Right lobe of liver (tissue), 6 donors: ENCODE data around the gene ZNF768. TPM values are rescaled to one million over a fixed set of nuclear protein-coding genes. Genes with fewer than 3 reads are reported as not detected.

Experiments
- ATAC-seq, 4 donors: fragments of 200-7000 bp; cut with Tn5 transposase; one replicate each; pipeline ENCODE4 v1.9.1; 2020; ENCODE audit warnings: mild to moderate bottlenecking in 4 of 4, moderate library complexity in 4 of 4
- DNase-seq, 3 donors: peaks; one replicate each; pipeline ENCODE4 v3.0.0-alpha.2; 2020
- H3K27ac ChIP-seq, 3 donors: fragments of 200-600 bp; one replicate each; pipeline ENCODE4 v1.8.0; 2022
- H3K27me3 ChIP-seq, 2 donors: fragments of 200-600 bp; one replicate each; pipeline ENCODE4 v1.8.0; 2022
- H3K36me3 ChIP-seq, 4 donors: fragments of 200-600 bp; sonication (generic) in 1 of 4; one replicate each; pipeline versions ENCODE4 v1.5.1 to v1.8.0; 2017 to 2022; ENCODE audit warnings: control low read depth in 1 of 4
- H3K4me1 ChIP-seq, 4 donors: fragments of 200-600 bp; sonication (generic) in 1 of 4; one replicate each; pipeline versions ENCODE4 v1.5.1 to v1.8.0; 2017 to 2022; ENCODE audit warnings: control low read depth in 1 of 4
- H3K4me3 ChIP-seq, 3 donors: fragments of 200-600 bp; one replicate each; pipeline ENCODE4 v1.8.0; 2022
- H3K9me3 ChIP-seq, 4 donors: fragments of 200-600 bp; sonication (generic) in 1 of 4; one replicate each; pipeline versions ENCODE4 v1.5.1 to v1.8.0; 2017 to 2022; ENCODE audit warnings: control low read depth in 1 of 4
- POLR2A ChIP-seq: fragments of 450-650 bp; IDR thresholded peaks from one replicate; pipeline ENCODE4 v1.6.1; 2017; ENCODE audit warnings: antibody characterized with exemption, mild to moderate bottlenecking
- WGBS: methylation state at CpG from one replicate; pipeline ENCODE4 v1.1.6; 2018; ENCODE audit warnings: low coverage, low lambda C conversion rate; ENCODE audit not compliant: insufficient coverage; ENCODE audit errors: missing lambda C conversion rate; 5-methylcytosine and 5-hydroxymethylcytosine counted together
- intact Hi-C, 2 donors: fragments of 100-400 bp; cut with DNase I; formaldehyde crosslinking; loops; one replicate each; pipeline versions ENCODE4 v1.11.2 to v1.14.1; 2022
- total RNA-seq, 6 experiments: library from RNA; depleted of rRNA in 2 of 6; stranded (reverse); fragments of >200 nt in 2 of 6; fragmentation: NEBNext Ultra II Directional in 3 of 6; extraction: Animal tissue kit (Norgen Biotek cat#: 25700) in 3 of 6; gene quantifications; one replicate each; pipeline versions ENCODE4 v1.1.0 to v1.2.4, GENCODE V29; 2016 to 2023
- TF ChIP-seq, protein P1 (sequence below), 4 donors: fragments of 200-600 bp in 3 of 4; fragments of 450-650 bp in 1 of 4; IDR thresholded peaks; one replicate each; pipeline versions ENCODE4 v1.5.1 to v1.8.0; 2016 to 2022; ENCODE audit warnings: antibody characterized with exemption in 4 of 4, mild to moderate bottlenecking in 2 of 4
- donor health status: DM: no; HTN: yes; CAD: no.
- donor health status: DM: no; HTN: no; CAD: no.
- donor health status: DM: no; HTN: no; CAD: no.
- donor health status: DM: no; HTN: yes; CAD: no.
- donor health status: DM: no; HTN: yes; CAD: no.

Gene ZNF768
- total RNA-seq, 6 experiments from 2014 or later = 14.7 to 21.2 (median 18.8) TPM

- no peak for ATAC-seq
- intact Hi-C loops = no loop called here
- H3K4me3 ChIP-seq = peak overlapping the region in 1 of 3 donors; percentile 3
Measured at GRCh38 chr16:30569746-30570635, 43.6 kb upstream of the ZNF768 start.

GRCh38 chr16:30569281-30569680, 42.9 kb upstream of the ZNF768 start:
- DNase-seq = no peak
- intact Hi-C loops = no loop called here
- no peak for TF ChIP-seq POLR2A
- TF ChIP-seq, protein P1, sequence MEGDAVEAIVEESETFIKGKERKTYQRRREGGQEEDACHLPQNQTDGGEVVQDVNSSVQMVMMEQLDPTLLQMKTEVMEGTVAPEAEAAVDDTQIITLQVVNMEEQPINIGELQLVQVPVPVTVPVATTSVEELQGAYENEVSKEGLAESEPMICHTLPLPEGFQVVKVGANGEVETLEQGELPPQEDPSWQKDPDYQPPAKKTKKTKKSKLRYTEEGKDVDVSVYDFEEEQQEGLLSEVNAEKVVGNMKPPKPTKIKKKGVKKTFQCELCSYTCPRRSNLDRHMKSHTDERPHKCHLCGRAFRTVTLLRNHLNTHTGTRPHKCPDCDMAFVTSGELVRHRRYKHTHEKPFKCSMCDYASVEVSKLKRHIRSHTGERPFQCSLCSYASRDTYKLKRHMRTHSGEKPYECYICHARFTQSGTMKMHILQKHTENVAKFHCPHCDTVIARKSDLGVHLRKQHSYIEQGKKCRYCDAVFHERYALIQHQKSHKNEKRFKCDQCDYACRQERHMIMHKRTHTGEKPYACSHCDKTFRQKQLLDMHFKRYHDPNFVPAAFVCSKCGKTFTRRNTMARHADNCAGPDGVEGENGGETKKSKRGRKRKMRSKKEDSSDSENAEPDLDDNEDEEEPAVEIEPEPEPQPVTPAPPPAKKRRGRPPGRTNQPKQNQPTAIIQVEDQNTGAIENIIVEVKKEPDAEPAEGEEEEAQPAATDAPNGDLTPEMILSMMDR (IDR thresholded peaks at IDR 0.05) = no peak
- Histone ChIP-seq H3K9me3 (no peaks in the 10 kb centered on the region), H3K27ac (no peak overlapping the region), H3K4me3 (no peak overlapping the region), H3K27me3 (no peaks in the 10 kb centered on the region), H3K4me1 (peaks cover 0 to 12% (median under 1%) of the 10 kb centered on the region in 4 donors), H3K36me3 (no peaks in the 10 kb centered on the region)
- ATAC-seq = no peak
- 96% methylated on average over 3 of the region's 3 CpGs for WGBS

More at GRCh38 chr16:30569746-30570635, 43.6 kb upstream of the ZNF768 start:
- TF ChIP-seq POLR2A = no peak
- TF ChIP-seq, protein P1 (IDR thresholded peaks at IDR 0.05) = no peak
- H3K27ac ChIP-seq = peak overlapping the region in 2 of 3 donors; percentile 49 to 89
- peaks cover 0 to 12% (median under 1%) of the 10 kb centered on the region in 4 donors for H3K4me1 ChIP-seq
- no peaks in the 10 kb centered on the region for H3K9me3 ChIP-seq
- H3K27me3 ChIP-seq = no peaks in the 10 kb centered on the region
- 69% methylated on average over 4 of the region's 44 CpGs for WGBS
- DNase-seq = no peak
- H3K36me3 ChIP-seq = no peaks in the 10 kb centered on the region

- no peak overlapping the region for H3K27ac ChIP-seq
- TF ChIP-seq POLR2A = no peak
- TF ChIP-seq, protein P1 (IDR thresholded peaks at IDR 0.05) = no peak
- ATAC-seq (no peak), DNase-seq (no peak)
- peaks cover 0 to 12% (median under 1%) of the 10 kb centered on the region in 4 donors for H3K4me1 ChIP-seq
- whole genome bisulfite sequencing = 28% methylated on average over 3 of the region's 6 CpGs
- intact Hi-C loops = no loop called here
- no peaks in the 10 kb centered on the region for H3K27me3 ChIP-seq
- H3K4me3 ChIP-seq = no peak overlapping the region
- H3K9me3 ChIP-seq = no peaks in the 10 kb centered on the region
- H3K36me3 ChIP-seq = no peaks in the 10 kb centered on the region
Measured at GRCh38 chr16:30567991-30568638, 41.7 kb upstream of the ZNF768 start.

DNA sequence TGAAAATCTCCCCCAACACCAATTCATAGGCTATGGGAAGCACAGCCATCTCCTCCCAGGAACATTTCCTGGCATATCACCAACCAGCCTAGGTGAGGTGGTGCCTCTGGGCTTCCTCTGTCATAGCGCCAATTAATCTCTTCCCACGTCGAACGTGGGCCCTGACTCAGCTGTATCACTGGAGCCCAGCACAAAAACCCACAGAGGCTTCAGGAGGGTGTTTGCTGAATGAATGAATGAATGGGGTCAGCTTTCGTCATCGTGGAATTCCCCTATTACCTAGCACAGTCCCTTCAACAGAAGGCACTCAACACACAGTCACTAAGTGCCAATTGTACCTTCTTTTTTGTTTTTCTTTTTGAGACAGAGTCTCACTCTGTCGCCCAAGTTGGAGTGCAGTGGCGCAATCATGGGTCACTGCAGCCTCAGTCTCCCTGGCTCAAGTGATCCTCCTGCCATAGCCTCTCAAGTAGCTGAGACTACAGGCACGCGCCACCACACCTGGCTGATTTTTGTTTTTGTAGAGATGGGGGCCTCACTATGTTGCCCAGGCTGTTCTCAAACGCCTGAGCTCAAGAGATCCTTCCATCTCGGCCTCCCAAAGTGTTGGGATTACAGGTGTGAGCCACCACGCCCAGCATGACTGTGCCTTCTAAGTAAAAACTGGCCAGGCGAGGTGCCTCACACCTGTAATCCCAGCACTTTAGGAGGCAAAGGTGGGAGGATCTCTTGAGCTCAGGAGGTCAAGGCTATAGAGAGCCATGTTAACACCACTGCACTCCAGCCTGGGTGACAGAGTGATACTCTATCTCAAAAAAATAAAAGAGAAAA, 41.0 kb upstream of the ZNF768 start:
- 29% methylated on average over 6 of the region's 14 CpGs for WGBS

More for the DNA sequence above, 41.0 kb upstream of the ZNF768 start:
- Histone ChIP-seq H3K27me3 (no peaks in the 10 kb centered on the region), H3K36me3 (no peaks in the 10 kb centered on the region), H3K4me1 (peaks cover 0 to 9% (median under 1%) of the 10 kb centered on the region in 4 donors), H3K27ac (no peak overlapping the region), H3K4me3 (no peak overlapping the region), H3K9me3 (no peaks in the 10 kb centered on the region)
- TF ChIP-seq, protein P1 (IDR thresholded peaks at IDR 0.05) = no peak
- TF ChIP-seq POLR2A = no peak
- intact Hi-C loops = no loop called here
- DNase-seq (no peak), ATAC-seq (peak in 1 of 4 donors; percentile 43)
